GM10847 (cell line): ENCODE results near the gene MYD88.

Source experiments
- POLR2A ChIP-seq: IDR thresholded peaks from 2 replicates; pipeline ENCODE4 v1.6.1; 2011; ENCODE audit not compliant: insufficient read length; ENCODE audit errors: extremely low read depth

MYD88 gene

DNA sequence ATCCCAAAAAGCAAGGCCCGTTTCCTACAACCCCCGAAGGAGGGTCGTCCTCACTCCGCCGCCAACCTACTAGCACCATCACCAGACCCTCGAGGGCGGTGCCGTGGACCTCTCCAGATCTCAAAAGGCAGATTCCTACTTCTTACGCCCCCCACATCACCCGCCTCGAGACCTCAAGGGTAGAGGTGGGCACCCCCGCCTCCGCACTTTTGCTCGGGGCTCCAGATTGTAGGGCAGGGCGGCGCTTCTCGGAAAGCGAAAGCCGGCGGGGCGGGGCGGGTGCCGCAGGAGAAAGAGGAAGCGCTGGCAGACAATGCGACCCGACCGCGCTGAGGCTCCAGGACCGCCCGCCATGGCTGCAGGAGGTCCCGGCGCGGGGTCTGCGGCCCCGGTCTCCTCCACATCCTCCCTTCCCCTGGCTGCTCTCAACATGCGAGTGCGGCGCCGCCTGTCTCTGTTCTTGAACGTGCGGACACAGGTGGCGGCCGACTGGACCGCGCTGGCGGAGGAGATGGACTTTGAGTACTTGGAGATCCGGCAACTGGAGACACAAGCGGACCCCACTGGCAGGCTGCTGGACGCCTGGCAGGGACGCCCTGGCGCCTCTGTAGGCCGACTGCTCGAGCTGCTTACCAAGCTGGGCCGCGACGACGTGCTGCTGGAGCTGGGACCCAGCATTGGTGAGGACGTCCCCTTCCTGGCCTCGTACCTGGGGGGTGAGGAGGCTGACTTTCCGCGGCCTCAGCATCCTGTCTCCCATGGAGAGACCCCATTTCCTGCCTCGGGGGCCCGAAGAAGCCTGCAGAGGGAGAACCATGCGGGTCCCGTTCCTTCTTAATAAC lies at the start of gene MYD88:
Gene MYD88 (plus strand): TSS at position 313 of the 842 bp plus-strand sequence. CDS start 40 bp downstream, at position 353.
- peak; percentile 96 for TF ChIP-seq POLR2A

DNA sequence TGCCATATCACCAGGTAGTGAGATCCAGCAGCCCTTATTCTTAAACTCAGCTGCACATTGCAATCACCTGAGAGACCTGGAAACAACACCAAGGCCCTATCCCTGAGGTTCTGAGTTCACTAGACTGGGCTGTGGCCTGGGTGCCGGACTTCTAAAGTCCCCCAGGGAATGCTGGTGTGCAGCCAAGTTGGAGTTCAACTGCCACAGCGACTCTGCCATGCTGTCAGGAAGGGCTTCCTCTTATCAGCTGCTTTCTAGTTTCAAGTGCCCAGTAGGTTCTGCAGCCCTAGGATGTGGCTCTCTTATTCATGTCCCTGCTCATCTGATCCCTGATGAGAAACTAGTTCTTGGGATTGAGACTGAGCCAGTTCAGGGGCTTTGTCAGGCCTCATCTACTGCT lies 49.3 kb upstream of the MYD88 start:
- no peak for TF ChIP-seq POLR2A

DNA sequence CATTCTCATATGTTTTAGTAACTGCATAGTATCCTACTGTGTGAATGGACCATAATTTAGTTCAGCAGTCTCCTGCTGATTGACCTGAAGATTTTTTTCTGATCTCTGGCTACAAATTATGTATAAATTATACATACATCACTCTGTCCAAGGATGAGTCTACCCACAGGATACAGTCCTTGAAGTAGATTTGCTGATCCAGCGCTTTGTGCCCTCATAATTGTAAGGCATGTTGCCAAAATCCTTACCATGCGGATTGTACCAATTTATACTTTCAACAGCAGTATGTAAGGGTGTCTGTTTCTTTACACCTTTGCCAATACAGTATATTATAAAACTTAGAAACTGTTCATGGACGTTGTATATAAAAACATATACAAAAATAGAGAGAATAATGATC lies 48.0 kb upstream of the MYD88 start:
- TF ChIP-seq POLR2A, result no peak

DNA sequence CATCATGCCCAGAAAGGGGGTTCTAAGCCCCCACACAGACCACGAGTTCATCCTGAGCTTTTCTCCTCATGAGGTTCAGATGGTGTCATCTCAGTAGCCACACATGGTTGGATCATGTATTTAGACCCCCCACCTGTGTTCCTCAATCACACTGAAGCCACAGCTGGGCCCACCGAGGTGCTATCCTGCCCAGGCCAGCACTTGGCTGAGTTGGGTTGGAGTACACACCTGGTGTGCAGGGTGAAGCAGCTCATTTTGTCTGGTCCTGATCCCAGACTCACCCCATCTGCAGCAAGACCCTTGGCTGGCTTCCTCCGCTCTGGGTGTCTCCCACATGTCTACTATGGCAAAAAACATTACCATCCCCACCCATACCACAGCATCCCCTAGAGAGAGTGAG lies 43.5 kb upstream of the MYD88 start:
- no peak for TF ChIP-seq POLR2A

DNA sequence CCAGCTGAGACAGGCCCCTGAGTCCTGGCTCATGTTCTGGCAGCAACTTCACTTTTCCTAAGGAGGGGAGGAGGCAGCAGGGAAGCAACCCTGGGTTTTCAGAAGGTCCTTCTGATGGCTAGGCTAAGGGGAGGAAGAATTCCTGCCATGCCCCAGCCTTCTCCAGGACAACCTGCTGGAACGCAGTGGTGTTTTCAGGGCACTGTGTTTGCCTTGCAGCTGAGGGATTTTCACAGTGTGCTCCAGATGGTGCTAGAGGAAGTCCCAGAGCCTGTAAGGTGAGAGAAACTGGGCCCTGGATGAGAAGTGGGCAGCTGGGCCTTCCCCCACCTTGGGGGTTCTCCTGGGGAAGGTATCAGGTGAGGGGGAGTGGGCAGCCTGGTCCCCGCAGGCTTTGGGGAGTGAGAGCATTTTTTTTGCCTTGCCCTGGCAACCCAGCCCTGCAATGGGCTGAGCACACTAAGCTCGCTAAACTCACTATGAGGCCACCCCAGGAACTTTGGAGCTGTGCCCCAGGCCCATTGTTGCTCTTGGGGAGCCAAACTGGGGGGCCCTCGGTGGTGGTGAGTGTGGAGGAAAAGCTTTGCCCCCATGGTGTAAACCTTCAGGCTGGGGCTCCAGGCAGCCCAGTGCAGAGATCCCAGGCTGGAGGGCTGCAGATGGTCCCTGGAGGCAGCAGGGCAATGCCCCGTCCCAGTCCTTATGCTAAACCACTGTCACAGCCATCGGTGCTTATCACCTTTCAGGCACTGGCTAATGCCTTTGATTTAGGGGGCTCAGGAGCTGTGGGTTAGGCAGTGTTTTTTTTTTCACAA lies 42.6 kb upstream of the MYD88 start:
- TF ChIP-seq POLR2A, result no peak

DNA sequence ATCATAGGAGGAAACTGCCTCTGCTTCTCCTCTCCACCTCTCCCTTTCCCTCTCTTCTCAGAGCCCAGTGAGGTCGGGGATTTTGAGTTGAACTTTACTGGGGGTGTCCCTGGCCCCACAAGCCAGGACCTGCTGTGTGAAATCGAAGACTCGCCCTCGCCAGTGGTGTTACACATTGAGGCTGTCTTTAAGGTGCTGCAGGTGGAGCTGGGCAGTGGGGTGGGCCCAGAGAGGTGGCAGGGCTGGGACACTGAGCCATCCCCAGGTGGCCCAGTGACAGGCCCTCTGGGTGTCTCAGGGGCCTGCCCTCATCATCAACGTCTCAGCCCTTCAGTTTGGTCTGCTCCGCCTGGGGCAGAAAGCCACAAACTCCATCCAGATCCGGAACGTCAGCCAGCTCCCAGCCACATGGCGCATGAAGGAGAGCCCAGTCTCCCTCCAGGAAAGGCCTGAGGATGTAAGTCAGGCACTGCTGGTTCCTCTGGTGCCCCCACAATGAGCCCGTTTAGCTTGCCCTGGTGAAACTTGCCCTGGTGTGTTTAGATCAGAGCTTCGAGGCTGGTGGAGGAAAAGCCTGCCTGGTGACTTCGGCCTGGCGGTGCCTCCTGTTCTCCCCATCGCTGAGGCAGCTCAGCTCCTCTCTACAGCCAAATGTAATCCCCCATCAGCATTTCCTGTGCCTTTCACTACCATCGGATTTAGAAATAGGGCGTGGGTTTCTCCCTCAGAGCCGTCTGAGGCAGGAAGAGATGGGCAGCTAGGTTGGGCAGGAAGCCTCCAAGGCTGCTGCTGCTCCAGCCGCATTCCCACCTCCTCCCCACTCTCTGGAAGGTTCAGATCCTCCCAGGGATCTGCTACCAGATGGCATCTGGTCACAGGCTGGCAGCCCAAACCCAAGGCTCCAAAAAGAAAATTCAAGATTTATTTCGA lies 40.8 kb upstream of the MYD88 start:
- TF ChIP-seq POLR2A, result no peak

DNA sequence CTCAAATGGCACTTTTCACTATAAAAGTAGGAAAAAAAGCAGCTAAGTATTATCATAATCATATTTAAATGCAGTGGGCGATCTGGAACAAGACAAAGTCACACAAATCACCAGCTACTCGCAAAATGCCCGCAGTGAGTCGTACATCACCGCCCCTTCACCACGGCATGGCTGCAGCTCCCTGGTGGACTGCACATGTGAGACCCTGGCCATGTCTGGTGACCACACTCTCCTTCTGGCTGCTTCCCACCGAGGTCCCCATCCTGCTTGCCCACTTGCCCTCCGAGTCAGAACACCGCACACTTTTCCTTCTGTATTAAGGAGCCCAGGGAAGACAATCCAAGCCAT lies 40.1 kb upstream of the MYD88 start:
- no peak for TF ChIP-seq POLR2A

DNA sequence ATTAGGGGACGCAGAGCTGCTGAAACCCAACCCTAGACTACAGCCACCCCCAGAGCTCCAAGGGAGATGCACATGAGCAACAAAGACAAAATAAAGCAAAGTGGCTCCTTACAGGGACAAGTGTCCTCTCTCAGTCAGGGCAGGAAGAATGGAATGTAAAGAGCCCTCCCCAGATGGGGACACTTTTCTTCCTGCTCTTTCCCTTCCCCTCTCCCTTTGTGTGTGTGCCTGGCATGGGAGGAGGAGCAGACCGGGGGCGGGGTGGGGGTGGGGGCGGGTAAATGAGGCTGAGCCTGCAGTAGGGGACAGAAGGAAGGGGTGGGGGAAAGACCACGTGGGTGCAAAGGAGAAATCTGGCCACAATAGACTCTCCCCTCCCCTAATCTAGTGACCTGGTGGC lies 38.9 kb upstream of the MYD88 start:
- TF ChIP-seq POLR2A, result no peak

DNA sequence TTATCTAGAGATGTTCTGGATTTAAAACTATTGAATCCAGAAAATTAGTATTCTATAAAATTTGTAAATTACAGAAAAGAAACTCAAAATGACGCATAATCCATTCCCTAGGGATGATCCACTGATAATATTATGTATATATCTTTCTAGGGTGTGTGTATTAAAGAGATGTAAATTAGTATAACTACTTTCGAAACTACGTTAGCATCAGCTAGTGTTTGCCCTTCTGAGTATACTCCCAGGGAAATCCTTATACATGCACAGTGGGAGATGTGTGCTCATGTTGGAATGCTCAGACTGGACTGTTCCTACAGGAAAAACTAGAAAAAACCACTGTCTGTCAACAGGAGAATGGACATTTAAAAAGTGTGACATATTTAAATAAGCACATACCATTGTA lies 38.0 kb upstream of the MYD88 start:
- no peak for TF ChIP-seq POLR2A

DNA sequence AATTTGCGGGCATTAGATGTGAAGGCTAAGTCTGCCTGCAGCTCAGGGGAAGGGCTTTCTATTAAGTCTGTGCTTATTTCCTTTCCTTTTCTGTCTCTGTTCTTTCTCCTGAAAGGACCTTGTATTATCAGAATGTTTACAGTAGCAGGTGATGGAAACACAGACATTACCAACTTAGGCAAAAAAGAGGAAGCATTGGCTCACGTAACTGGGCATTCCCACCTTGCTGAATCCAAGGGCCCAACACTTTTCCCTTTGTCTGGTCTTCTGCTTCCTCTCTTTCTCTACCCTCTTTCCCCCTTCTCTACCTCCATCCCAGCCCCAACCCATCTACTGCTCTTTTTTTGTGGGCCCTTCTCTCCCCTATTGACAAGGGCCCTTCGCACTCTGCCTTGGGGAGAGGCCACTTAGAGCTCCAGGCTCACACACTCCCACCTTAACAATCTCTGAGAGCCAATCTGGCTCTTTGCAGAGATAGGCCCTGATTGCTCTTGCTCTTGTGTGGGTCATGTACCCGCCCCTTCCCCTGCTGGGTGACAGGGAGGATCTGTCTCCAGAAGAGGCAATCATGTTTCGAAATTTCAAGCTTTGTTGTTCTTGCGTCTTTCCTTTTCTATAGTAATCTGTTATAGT lies 36.5 kb upstream of the MYD88 start:
- TF ChIP-seq POLR2A, result no peak

DNA sequence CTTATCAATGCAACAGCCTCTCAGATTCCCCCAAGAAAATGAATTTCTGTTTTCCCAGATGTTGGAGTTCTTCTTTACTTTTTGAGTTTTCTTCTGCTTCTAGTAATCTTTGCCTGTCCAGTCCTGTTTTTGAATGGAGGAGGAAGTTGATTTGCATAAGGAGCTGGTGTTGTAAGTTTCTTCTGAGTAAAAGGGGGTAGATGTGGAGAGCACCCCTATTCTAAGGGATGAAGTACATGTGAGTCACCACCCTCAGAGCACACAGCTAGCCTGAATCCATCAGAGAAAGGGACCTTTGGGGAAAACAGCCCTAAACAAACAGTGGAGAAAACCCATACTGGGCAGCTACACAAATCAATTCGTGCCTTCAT lies 36.0 kb upstream of the MYD88 start:
- TF ChIP-seq POLR2A, result no peak

DNA sequence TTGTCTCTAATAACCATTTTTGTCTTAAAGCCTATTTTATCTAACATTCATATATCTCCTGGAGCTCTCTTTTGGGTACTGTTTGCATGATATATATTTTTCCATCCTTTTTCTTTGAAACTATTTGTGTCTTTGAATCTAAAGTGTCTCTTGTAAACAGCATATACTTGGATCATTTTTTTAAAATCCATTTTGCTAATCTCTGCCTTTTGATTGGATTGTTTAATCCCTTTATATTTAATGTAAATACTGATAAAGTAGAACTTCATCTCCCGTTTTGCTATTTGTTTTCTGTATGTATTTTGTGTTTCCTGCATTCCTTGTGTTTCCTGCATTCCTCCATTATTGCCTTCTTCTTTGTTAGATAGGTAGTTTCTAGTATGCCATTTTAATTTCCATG lies 32.9 kb upstream of the MYD88 start:
- no peak for TF ChIP-seq POLR2A

DNA sequence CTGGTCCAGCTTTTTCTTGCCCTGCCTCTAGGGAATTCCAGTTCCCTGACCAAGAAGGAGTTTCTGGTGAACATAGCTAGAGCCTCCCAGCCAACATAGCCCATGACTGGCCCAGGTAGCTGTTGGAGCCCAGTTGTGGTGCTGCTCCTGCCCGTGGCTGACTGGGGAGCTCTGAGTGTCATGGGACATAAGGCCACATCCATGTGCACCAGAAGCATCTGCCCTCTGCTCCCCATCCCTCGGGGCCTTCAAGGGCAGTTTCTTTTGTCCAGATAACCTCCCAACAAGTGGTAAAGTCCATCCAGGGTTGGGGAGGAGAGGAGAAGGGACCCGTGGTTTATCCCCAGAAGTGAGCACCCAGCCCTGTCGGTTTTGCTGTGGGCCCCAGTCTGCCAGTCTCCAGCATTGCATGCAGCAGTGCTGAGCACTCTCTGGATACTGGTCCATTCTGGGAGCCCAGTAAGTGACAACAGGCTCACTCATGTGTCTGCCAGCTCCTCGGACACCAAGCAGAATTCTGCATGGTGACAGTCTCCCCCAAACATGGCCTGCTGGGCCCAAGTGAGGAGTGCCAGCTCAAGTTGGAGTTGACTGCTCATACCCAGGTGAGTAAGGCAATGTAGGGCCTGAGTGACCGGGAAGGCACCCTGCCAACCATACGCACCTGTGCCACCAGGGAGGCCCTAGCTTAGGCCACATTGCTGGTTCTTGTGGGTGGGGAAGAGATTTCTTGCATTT lies 30.4 kb upstream of the MYD88 start:
- TF ChIP-seq POLR2A, result no peak

DNA sequence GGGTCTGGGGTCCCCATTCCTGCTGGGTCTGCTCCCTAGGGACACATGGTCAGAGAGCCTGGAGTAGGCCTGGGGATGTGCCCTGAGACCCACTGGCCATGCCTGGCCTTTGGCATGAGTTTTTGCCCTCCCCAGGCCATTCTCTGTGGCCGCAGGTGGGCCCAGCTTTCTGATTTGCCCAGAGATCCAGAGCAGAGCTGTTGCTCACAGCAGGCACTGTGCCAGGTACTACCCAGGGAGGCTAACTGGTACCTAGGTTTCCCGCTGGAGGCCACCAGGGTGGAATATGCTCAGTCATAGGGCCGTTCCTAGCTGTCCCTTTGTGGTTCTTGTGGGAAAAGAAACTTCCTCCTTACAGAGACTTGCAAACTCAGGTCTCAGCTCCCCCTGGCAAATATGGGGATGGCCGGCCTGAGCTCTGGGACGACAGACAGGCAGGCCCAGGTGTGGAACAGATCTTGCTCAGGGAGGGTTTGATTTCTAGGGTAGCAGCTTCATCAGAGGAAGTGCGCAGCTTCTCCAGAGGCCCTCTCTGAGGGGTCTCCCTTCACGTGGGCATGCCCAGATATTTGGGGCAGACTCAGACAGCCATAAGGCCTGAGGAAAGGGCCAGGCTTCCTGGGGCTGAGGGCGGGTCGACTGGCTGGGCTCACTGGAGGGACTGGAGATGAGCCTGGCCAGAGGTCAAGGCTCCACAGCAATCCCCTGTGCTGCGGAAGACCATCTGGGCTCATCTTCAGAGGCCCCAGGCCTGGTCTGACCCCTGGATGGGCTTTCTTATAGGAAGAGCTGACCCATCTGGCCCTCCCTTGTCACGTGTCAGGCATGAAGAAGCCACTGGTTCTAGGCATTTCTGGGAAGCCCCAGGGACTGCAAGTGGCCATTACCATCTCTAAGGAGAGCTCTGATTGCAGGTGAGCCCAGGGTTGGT lies 29.5 kb upstream of the MYD88 start:
- no peak for TF ChIP-seq POLR2A
